H1 (cell line): ENCODE data around the gene SEMA4D.

ENCODE experiments used
- CREB1 ChIP-seq: IDR thresholded peaks from 2 replicates; pipeline ENCODE4 v1.6.1; 2012; ENCODE audit warnings: inconsistent platforms
- EP300 ChIP-seq, 2 experiments: IDR thresholded peaks; 1 replicate in 1 of 2; 2 replicates in 1 of 2; pipeline ENCODE4 v1.6.1; 2011 to 2012; ENCODE audit warnings: low read depth in 2 of 2, low read length in 2 of 2, mild to moderate bottlenecking in 2 of 2, borderline replicate concordance in 1 of 2, inconsistent platforms in 1 of 2, moderate library complexity in 1 of 2
- PHF8 ChIP-seq: fragments of 200-600 bp; sonication (generic); conservative IDR thresholded peaks from 2 replicates; pipeline ENCODE4 v1.7.1; 2012; ENCODE audit warnings: low read depth, mild to moderate bottlenecking, inconsistent platforms, low read length, moderate library complexity
- POLR2A ChIP-seq, 2 experiments: IDR thresholded peaks; 1 replicate in 1 of 2; 2 replicates in 1 of 2; pipeline ENCODE4 v1.6.1; 2011; ENCODE audit warnings: low read depth in 2 of 2, low read length in 2 of 2, mild to moderate bottlenecking in 2 of 2; ENCODE audit errors: control extremely low read depth in 1 of 2
- RAD21 ChIP-seq, 2 experiments: IDR thresholded peaks in 1 of 2; conservative IDR thresholded peaks in 1 of 2; 2 replicates each; pipeline ENCODE4 v1.6.1; 2011; ENCODE audit warnings: low read depth in 2 of 2, low read length in 2 of 2, improper control_type of control experiment in 1 of 2, inconsistent platforms in 1 of 2, mild to moderate bottlenecking in 1 of 2, moderate library complexity in 1 of 2
- RXRA ChIP-seq: IDR thresholded peaks from 2 replicates; pipeline ENCODE4 v1.6.1; 2011; ENCODE audit warnings: low read depth, mild to moderate bottlenecking, low read length, moderate library complexity; ENCODE audit not compliant: insufficient read depth
- TF ChIP-seq, protein P1 (sequence below), 3 experiments: IDR thresholded peaks; 1 replicate in 2 of 3; 2 replicates in 1 of 3; pipeline versions ENCODE4 v1.5.1 to v1.6.1; 2011; ENCODE audit warnings: low read length in 3 of 3, mild to moderate bottlenecking in 3 of 3, inconsistent platforms in 2 of 3, low read depth in 1 of 3, moderate library complexity in 1 of 3; ENCODE audit not compliant: insufficient read depth in 1 of 3; ENCODE audit errors: control extremely low read depth in 1 of 3

DNA sequence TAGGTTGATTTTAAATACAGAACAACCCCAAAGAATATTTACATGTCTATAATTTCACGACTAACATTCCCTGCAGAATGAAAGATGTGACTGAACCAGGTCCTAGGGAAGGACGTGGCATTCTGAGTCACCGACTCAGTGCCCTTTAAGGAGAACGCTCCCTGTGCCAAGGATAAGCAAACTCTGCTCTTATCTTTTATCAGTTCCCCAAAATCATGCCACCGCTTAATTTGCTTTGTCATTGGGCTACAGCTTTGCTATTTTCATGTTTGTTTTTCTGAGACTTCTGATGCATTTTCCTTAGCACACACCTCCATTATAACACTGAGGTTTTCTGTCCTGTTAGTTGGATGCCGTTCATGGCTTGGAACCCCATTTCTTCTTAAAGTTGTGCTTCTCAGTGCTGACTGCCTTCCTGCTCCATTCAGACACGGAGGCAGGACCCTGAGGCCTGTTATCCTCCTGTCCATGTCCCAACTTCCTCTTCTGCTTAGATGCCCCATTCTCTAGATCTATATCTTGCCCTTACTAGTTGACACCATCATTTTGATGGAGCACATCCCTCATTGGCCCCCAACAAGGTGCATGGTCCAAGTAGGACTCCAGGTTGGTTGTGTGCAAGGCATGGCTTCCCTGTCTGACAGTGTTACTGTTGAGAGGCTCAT lies 11.2 kb upstream of the SEMA4D start:
- TF ChIP-seq, protein P1, sequence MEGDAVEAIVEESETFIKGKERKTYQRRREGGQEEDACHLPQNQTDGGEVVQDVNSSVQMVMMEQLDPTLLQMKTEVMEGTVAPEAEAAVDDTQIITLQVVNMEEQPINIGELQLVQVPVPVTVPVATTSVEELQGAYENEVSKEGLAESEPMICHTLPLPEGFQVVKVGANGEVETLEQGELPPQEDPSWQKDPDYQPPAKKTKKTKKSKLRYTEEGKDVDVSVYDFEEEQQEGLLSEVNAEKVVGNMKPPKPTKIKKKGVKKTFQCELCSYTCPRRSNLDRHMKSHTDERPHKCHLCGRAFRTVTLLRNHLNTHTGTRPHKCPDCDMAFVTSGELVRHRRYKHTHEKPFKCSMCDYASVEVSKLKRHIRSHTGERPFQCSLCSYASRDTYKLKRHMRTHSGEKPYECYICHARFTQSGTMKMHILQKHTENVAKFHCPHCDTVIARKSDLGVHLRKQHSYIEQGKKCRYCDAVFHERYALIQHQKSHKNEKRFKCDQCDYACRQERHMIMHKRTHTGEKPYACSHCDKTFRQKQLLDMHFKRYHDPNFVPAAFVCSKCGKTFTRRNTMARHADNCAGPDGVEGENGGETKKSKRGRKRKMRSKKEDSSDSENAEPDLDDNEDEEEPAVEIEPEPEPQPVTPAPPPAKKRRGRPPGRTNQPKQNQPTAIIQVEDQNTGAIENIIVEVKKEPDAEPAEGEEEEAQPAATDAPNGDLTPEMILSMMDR (IDR thresholded peaks at IDR 0.05; ENCODE audit: control extremely low read depth in 1 of 3, insufficient read depth in 1 of 3, low read depth in 1 of 3, low read length in 3 of 3), result no peak
- TF ChIP-seq POLR2A (IDR thresholded peaks at IDR 0.05; ENCODE audit: control extremely low read depth in 1 of 2, low read depth in 2 of 2, low read length in 2 of 2) (no peak), EP300 (IDR thresholded peaks at IDR 0.05; ENCODE audit: borderline replicate concordance in 1 of 2, low read depth in 2 of 2, low read length in 2 of 2) (no peak), RXRA (no peak), CREB1 (no peak), RAD21 (IDR thresholded peaks at IDR 0.05 in 1 of 2, conservative IDR thresholded peaks at IDR 0.05 in 1 of 2; ENCODE audit: low read depth in 2 of 2, low read length in 2 of 2) (no peak), PHF8 (no peak)
